Activated CD4-positive, alpha-beta T cell treated with anti-CD3 and anti-CD28 coated beads, Interleukin-2, amount 10 ng/mL, durations not matched to agents 24 days and 14 days (primary cell): ENCODE data around the gene CSH1. TPM values are rescaled to one million over a fixed set of nuclear protein-coding genes. Genes with fewer than 3 reads are reported as not detected.
"Not testable (repeated sequence)": the region's sequence is repeated elsewhere in the genome, so short reads cannot be mapped to it uniquely, and the experiment has no call there.

Experiments used
- DNase-seq: peaks from one replicate; pipeline ENCODE4 v3.0.0; 2022
- H3K27ac Mint-ChIP-seq: one replicate; pipeline ENCODE4 v1.8.0; 2022; ENCODE audit warnings: mild to moderate bottlenecking, mixed read lengths
- H3K27me3 Mint-ChIP-seq: one replicate; pipeline ENCODE4 v1.8.0; 2022; ENCODE audit warnings: mixed read lengths
- H3K36me3 Mint-ChIP-seq: one replicate; pipeline ENCODE4 v1.8.0; 2022; ENCODE audit warnings: low read depth, mild to moderate bottlenecking, mixed read lengths
- H3K4me1 Mint-ChIP-seq: one replicate; pipeline ENCODE4 v1.8.0; 2021; ENCODE audit warnings: mixed read lengths
- H3K4me3 Mint-ChIP-seq: one replicate; pipeline ENCODE4 v1.8.0; 2022; ENCODE audit warnings: mild to moderate bottlenecking, moderate library complexity, mixed read lengths
- H3K9me3 Mint-ChIP-seq: one replicate; pipeline ENCODE4 v1.8.0; 2021; ENCODE audit warnings: mixed read lengths
- intact Hi-C: fragments of 100-400 bp; cut with micrococcal nuclease; formaldehyde crosslinking; loops from one replicate; pipeline ENCODE4 v1.15.1; 2023
- total RNA-seq: library from RNA; stranded (reverse); gene quantifications from 2 replicates; pipeline ENCODE4 v1.2.3, GENCODE V29; 2022

Gene CSH1
- total RNA-seq = not detected in 2 replicates

- H3K4me1 Mint-ChIP-seq, DNase-seq, intact Hi-C loops, H3K27ac Mint-ChIP-seq, H3K4me3 Mint-ChIP-seq, H3K9me3 Mint-ChIP-seq, H3K36me3 Mint-ChIP-seq: not testable (repeated sequence)
- peaks cover 24% of the 10 kb centered on the region for H3K27me3 Mint-ChIP-seq
These were observed at the start of gene CSH1 for GRCh38 chr17:63896524-63897354. CSH1 (minus strand) TSS chr17:63896574; CDS start chr17:63896511, 63 bp downstream.

- Mint-ChIP-seq H3K9me3 (no peaks in the 10 kb centered on the region), H3K27ac (no peak overlapping the region), H3K4me1 (peaks cover 11% of the 10 kb centered on the region), H3K27me3 (peaks cover 4% of the 10 kb centered on the region), H3K4me3 (peak overlapping the region; percentile 71), H3K36me3 (no peaks in the 10 kb centered on the region)
- peak; percentile 64 for DNase-seq
- intact Hi-C loops = loop anchor here (1.0 to 2.0 kb wide), 5 partner anchors 14 to 187 kb away; partner anchors contain the start of gene CD79B
These were observed 49.5 kb upstream of the CSH1 start for GRCh38 chr17:63945784-63946439.

- H3K36me3 Mint-ChIP-seq = no peaks in the 10 kb centered on the region
- no peak for DNase-seq
- peaks cover 11% of the 10 kb centered on the region for H3K4me1 Mint-ChIP-seq
- intact Hi-C loops = no loop called here
- H3K4me3 Mint-ChIP-seq = peak overlapping the region; percentile 22
- peak overlapping the region; percentile 78 for H3K27ac Mint-ChIP-seq
- H3K27me3 Mint-ChIP-seq = peaks cover 4% of the 10 kb centered on the region
- H3K9me3 Mint-ChIP-seq = no peaks in the 10 kb centered on the region
These were observed 48.5 kb upstream of the CSH1 start for GRCh38 chr17:63944736-63945499.

- Mint-ChIP-seq H3K36me3 (no peaks in the 10 kb centered on the region), H3K4me1 (peaks cover 16% of the 10 kb centered on the region), H3K9me3 (no peaks in the 10 kb centered on the region), H3K27me3 (peaks cover 4% of the 10 kb centered on the region), H3K27ac (peak overlapping the region; percentile 28), H3K4me3 (no peak overlapping the region)
- DNase-seq = no peak
- intact Hi-C loops = no loop called here
These were observed 47.4 kb upstream of the CSH1 start for GRCh38 chr17:63943745-63944144.

GRCh38 chr17:63942309-63942985 lies 46.1 kb upstream of the CSH1 start:
- H3K4me1 Mint-ChIP-seq = peaks cover 20% of the 10 kb centered on the region
- no peak overlapping the region for H3K27ac Mint-ChIP-seq
- H3K9me3 Mint-ChIP-seq = no peaks in the 10 kb centered on the region
- no peak for DNase-seq
- intact Hi-C loops = no loop called here
- H3K4me3 Mint-ChIP-seq = no peak overlapping the region
- H3K36me3 Mint-ChIP-seq = no peaks in the 10 kb centered on the region
- peaks cover 4% of the 10 kb centered on the region for H3K27me3 Mint-ChIP-seq

- Mint-ChIP-seq H3K4me3 (no peak overlapping the region), H3K36me3 (no peaks in the 10 kb centered on the region), H3K27ac (no peak overlapping the region), H3K4me1 (peaks cover 20% of the 10 kb centered on the region), H3K27me3 (peaks cover 4% of the 10 kb centered on the region), H3K9me3 (no peaks in the 10 kb centered on the region)
- DNase-seq = no peak
- intact Hi-C loops = no loop called here
These were observed 45.4 kb upstream of the CSH1 start for GRCh38 chr17:63941751-63942150.

- Mint-ChIP-seq H3K27ac (no peak overlapping the region), H3K4me3 (no peak overlapping the region), H3K9me3 (no peaks in the 10 kb centered on the region), H3K36me3 (no peaks in the 10 kb centered on the region), H3K4me1 (peaks cover 15% of the 10 kb centered on the region), H3K27me3 (peaks cover 4% of the 10 kb centered on the region)
- DNase-seq = no peak
- intact Hi-C loops = no loop called here
These were observed 44.8 kb upstream of the CSH1 start for GRCh38 chr17:63941162-63941561.

GRCh38 chr17:63940584-63940983 lies 44.2 kb upstream of the CSH1 start:
- H3K9me3 Mint-ChIP-seq = no peaks in the 10 kb centered on the region
- no peak overlapping the region for H3K4me3 Mint-ChIP-seq
- intact Hi-C loops = no loop called here
- H3K4me1 Mint-ChIP-seq = peaks cover 13% of the 10 kb centered on the region
- DNase-seq = no peak
- H3K36me3 Mint-ChIP-seq = no peaks in the 10 kb centered on the region
- H3K27me3 Mint-ChIP-seq = peaks cover 8% of the 10 kb centered on the region
- no peak overlapping the region for H3K27ac Mint-ChIP-seq

GRCh38 chr17:63939884-63940283 lies 43.5 kb upstream of the CSH1 start:
- Mint-ChIP-seq H3K9me3 (no peaks in the 10 kb centered on the region), H3K4me1 (peaks cover 10% of the 10 kb centered on the region), H3K4me3 (no peak overlapping the region), H3K27ac (no peak overlapping the region), H3K27me3 (peaks cover 7% of the 10 kb centered on the region), H3K36me3 (no peaks in the 10 kb centered on the region)
- DNase-seq = no peak
- intact Hi-C loops = no loop called here

GRCh38 chr17:63939401-63939800 lies 43.0 kb upstream of the CSH1 start:
- no peaks in the 10 kb centered on the region for H3K9me3 Mint-ChIP-seq
- H3K36me3 Mint-ChIP-seq = no peaks in the 10 kb centered on the region
- H3K27ac Mint-ChIP-seq = no peak overlapping the region
- intact Hi-C loops = no loop called here
- DNase-seq = no peak
- peaks cover 7% of the 10 kb centered on the region for H3K27me3 Mint-ChIP-seq
- H3K4me3 Mint-ChIP-seq = no peak overlapping the region
- peaks cover 10% of the 10 kb centered on the region for H3K4me1 Mint-ChIP-seq

GRCh38 chr17:63937920-63938319 lies 41.5 kb upstream of the CSH1 start:
- H3K27ac Mint-ChIP-seq = no peak overlapping the region
- H3K4me3 Mint-ChIP-seq = no peak overlapping the region
- no peaks in the 10 kb centered on the region for H3K9me3 Mint-ChIP-seq
- peaks cover 7% of the 10 kb centered on the region for H3K27me3 Mint-ChIP-seq
- DNase-seq = no peak
- H3K36me3 Mint-ChIP-seq = no peaks in the 10 kb centered on the region
- intact Hi-C loops = no loop called here
- peaks cover 9% of the 10 kb centered on the region for H3K4me1 Mint-ChIP-seq

- Mint-ChIP-seq H3K36me3 (no peaks in the 10 kb centered on the region), H3K27me3 (peaks cover 5% of the 10 kb centered on the region)
These were observed 40.9 kb upstream of the CSH1 start for GRCh38 chr17:63937319-63937718.

More at GRCh38 chr17:63937319-63937718, 40.9 kb upstream of the CSH1 start:
- H3K4me1 Mint-ChIP-seq = peaks cover 13% of the 10 kb centered on the region
- no peaks in the 10 kb centered on the region for H3K9me3 Mint-ChIP-seq
- no peak overlapping the region for H3K4me3 Mint-ChIP-seq
- no peak overlapping the region for H3K27ac Mint-ChIP-seq
- intact Hi-C loops = no loop called here
- DNase-seq = no peak
